Hepatocyte (in vitro differentiated cells): ENCODE data around the gene CDADC1. TPM values are rescaled to one million over a fixed set of nuclear protein-coding genes. Genes with fewer than 3 reads are reported as not detected.
A peak's percentile ranks its signal among the peaks of the same experiment; 100 is the strongest.
"Not testable (repeated sequence)": the region's sequence is repeated elsewhere in the genome, so short reads cannot be mapped to it uniquely, and the experiment has no call there.

Experiments
- DNase-seq: peaks from one replicate; pipeline ENCODE4 v3.0.0-alpha.2; 2016; ENCODE audit warnings: low spot score
- H2AFZ ChIP-seq: fragments of 200-600 bp; sonication (generic); 2 replicates; pipeline ENCODE4 v1.6.0; 2016; ENCODE audit warnings: antibody characterized with exemption, mild to moderate bottlenecking
- H3K27ac ChIP-seq: fragments of 200-600 bp; sonication (generic); 2 replicates; pipeline ENCODE4 v1.5.1; 2016; ENCODE audit warnings: mild to moderate bottlenecking
- H3K27me3 ChIP-seq: fragments of 200-600 bp; sonication (generic); 2 replicates; pipeline ENCODE4 v1.6.1; 2016
- H3K36me3 ChIP-seq: fragments of 200-600 bp; sonication (generic); replicated peaks from 2 replicates; pipeline ENCODE4 v1.5.1; 2016; ENCODE audit warnings: low read depth; ENCODE audit not compliant: insufficient read depth
- H3K4me1 ChIP-seq: fragments of 200-600 bp; sonication (generic); 2 replicates; pipeline ENCODE4 v1.5.1; 2016; ENCODE audit warnings: mild to moderate bottlenecking, moderate library complexity; ENCODE audit not compliant: insufficient read depth
- H3K4me2 ChIP-seq: fragments of 200-600 bp; sonication (generic); 2 replicates; pipeline ENCODE4 v1.6.0; 2016
- H3K4me3 ChIP-seq: fragments of 200-600 bp; sonication (generic); 2 replicates; pipeline ENCODE4 v1.5.1; 2016; ENCODE audit warnings: mild to moderate bottlenecking
- H3K79me2 ChIP-seq: fragments of 200-600 bp; sonication (generic); 2 replicates; pipeline ENCODE4 v1.6.0; 2017; ENCODE audit warnings: mild to moderate bottlenecking
- H3K9me2 ChIP-seq: fragments of 200-600 bp; sonication (generic); replicated peaks from 2 replicates; pipeline ENCODE4 v1.6.0; 2017; ENCODE audit warnings: mild to moderate bottlenecking; ENCODE audit not compliant: insufficient read depth
- H3K9me3 ChIP-seq: fragments of 200-600 bp; sonication (generic); 2 replicates; pipeline ENCODE4 v1.5.1; 2016; ENCODE audit warnings: low read depth, mild to moderate bottlenecking
- H4K20me1 ChIP-seq: fragments of 200-600 bp; sonication (generic); 2 replicates; pipeline ENCODE4 v1.6.0; 2016; ENCODE audit warnings: mild to moderate bottlenecking; ENCODE audit not compliant: insufficient read depth, poor library complexity, severe bottlenecking
- EZH2 ChIP-seq: fragments of 200-600 bp; sonication (generic); IDR thresholded peaks from 2 replicates; pipeline ENCODE4 v1.6.1; 2016; ENCODE audit warnings: antibody characterized with exemption, mild to moderate bottlenecking, borderline replicate concordance
- EZH2phosphoT487 ChIP-seq: fragments of 200-600 bp; sonication (generic); IDR thresholded peaks from one replicate; pipeline ENCODE4 v1.6.1; 2018; ENCODE audit warnings: antibody characterized with exemption, mild to moderate bottlenecking, low read depth, moderate library complexity; ENCODE audit not compliant: unreplicated experiment, severe bottlenecking
- WGBS: methylation state at CpG from one replicate; pipeline ENCODE4 v1.1.6; 2016; ENCODE audit warnings: low lambda C conversion rate; ENCODE audit errors: missing lambda C conversion rate; 5-methylcytosine and 5-hydroxymethylcytosine counted together
- polyA plus RNA-seq: library from polyadenylated mRNA; unstranded; fragments of >200 nt; fragmentation: Nextera tagmentation; extraction: Ambion mirVana; gene quantifications from 2 replicates; pipeline ENCODE4 v1.2.1, GENCODE V29; 2016
- total RNA-seq: library from RNA; depleted of rRNA; stranded (reverse); fragments of >200 nt; gene quantifications from 2 replicates; pipeline ENCODE4 v1.2.3, GENCODE V29; 2014
- TF ChIP-seq, protein P1 (sequence below): fragments of 200-600 bp; sonication (generic); IDR thresholded peaks from 2 replicates; pipeline ENCODE4 v1.5.1; 2016; ENCODE audit warnings: antibody characterized with exemption, mild to moderate bottlenecking; ENCODE audit not compliant: poor library complexity

Gene CDADC1
- total and polyA plus RNA-seq, 2 experiments from 2014 or later, result 4.0 to 7.3 TPM

- H2AFZ ChIP-seq, result no peak overlapping the region
- WGBS, result 89% methylated on average over 1 of the region's 1 CpG
- no peaks in the 10 kb centered on the region for H3K9me3 ChIP-seq
- H3K4me2 ChIP-seq, result no peak overlapping the region
- no peaks in the 10 kb centered on the region for H3K4me1 ChIP-seq
- DNase-seq, result no peak
- H3K27ac ChIP-seq, result no peak overlapping the region
- H3K27me3 ChIP-seq, result no peaks in the 10 kb centered on the region
- H3K4me3 ChIP-seq, result no peak overlapping the region
- no peaks in the 10 kb centered on the region for H3K9me2 ChIP-seq
- H4K20me1 ChIP-seq, result no peaks in the 10 kb centered on the region
- H3K79me2 ChIP-seq, result no peaks in the 10 kb centered on the region
- no peaks in the 10 kb centered on the region for H3K36me3 ChIP-seq
- TF ChIP-seq, protein P1, sequence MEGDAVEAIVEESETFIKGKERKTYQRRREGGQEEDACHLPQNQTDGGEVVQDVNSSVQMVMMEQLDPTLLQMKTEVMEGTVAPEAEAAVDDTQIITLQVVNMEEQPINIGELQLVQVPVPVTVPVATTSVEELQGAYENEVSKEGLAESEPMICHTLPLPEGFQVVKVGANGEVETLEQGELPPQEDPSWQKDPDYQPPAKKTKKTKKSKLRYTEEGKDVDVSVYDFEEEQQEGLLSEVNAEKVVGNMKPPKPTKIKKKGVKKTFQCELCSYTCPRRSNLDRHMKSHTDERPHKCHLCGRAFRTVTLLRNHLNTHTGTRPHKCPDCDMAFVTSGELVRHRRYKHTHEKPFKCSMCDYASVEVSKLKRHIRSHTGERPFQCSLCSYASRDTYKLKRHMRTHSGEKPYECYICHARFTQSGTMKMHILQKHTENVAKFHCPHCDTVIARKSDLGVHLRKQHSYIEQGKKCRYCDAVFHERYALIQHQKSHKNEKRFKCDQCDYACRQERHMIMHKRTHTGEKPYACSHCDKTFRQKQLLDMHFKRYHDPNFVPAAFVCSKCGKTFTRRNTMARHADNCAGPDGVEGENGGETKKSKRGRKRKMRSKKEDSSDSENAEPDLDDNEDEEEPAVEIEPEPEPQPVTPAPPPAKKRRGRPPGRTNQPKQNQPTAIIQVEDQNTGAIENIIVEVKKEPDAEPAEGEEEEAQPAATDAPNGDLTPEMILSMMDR, result no peak
- TF ChIP-seq EZH2phosphoT487 (no peak), EZH2 (no peak)
Measured at GRCh38 chr13:49287995-49288394, 40.3 kb downstream of the CDADC1 start.

DNA sequence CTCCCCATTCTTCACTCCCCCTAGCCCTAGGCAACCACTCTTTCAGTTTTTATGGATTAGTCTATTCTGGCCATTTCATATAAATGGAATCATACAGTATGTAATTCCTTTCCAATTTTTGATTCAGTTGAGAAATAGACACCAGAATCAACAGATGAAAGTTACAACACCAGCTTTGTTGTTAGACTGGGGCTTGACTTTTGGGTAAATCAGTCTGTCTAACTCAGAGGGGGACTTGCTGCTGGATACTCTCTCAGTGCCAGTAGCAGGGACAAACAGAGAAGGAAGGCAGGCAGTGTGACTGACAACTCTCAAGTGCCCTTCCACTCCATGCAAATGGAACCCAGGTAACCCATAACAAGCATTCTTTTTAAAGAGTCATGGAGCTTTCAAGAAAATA lies 40.7 kb downstream of the CDADC1 start:
- Histone ChIP-seq H3K36me3 (no peaks in the 10 kb centered on the region), H3K4me1 (no peaks in the 10 kb centered on the region), H2AFZ (no peak overlapping the region), H4K20me1 (no peaks in the 10 kb centered on the region), H3K27ac (no peak overlapping the region), H3K4me3 (no peak overlapping the region), H3K27me3 (no peaks in the 10 kb centered on the region), H3K9me2 (no peaks in the 10 kb centered on the region), H3K9me3 (no peaks in the 10 kb centered on the region), H3K79me2 (no peaks in the 10 kb centered on the region), H3K4me2 (no peak overlapping the region)
- no peak for TF ChIP-seq EZH2phosphoT487
- TF ChIP-seq EZH2, result no peak
- TF ChIP-seq, protein P1, result no peak
- DNase-seq, result no peak

- Histone ChIP-seq H3K27ac (peak overlapping the region; percentile 13), H3K9me2 (no peaks in the 10 kb centered on the region), H3K79me2 (no peaks in the 10 kb centered on the region), H2AFZ (no peak overlapping the region), H3K4me2 (no peak overlapping the region), H3K36me3 (no peaks in the 10 kb centered on the region), H4K20me1 (no peaks in the 10 kb centered on the region), H3K27me3 (no peaks in the 10 kb centered on the region), H3K4me3 (no peak overlapping the region), H3K4me1 (no peaks in the 10 kb centered on the region), H3K9me3 (no peaks in the 10 kb centered on the region)
- WGBS, result 49% methylated on average over 6 of the region's 6 CpGs
- DNase-seq, result peak; percentile 74
- TF ChIP-seq EZH2 (no peak), EZH2phosphoT487 (no peak)
- TF ChIP-seq, protein P1, result no peak
Measured at GRCh38 chr13:49292742-49293486, 45.2 kb downstream of the CDADC1 start.

DNA sequence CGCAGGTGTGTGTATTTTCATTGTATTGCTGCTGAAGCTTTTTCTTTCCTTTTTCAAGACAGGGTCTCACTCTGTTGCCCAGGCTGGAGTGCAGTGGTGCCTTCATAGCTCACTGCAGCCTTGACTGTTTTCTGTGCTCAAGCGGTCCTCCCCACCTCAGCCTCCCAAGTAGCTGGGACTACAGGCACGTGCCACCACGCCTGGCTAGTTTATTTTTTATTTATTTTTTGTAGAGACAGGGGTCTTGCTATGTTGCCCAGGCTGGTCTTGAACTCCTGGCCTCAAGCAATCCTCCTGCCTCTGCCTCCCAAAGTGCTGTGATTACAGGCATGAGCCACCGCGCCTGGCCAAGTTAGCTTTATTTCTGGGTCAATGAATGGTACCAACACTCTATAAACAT lies 47.0 kb downstream of the CDADC1 start:
- not testable (repeated sequence) for H3K4me3 ChIP-seq, H2AFZ ChIP-seq, H3K27me3 ChIP-seq, H3K27ac ChIP-seq, H3K4me1 ChIP-seq, H4K20me1 ChIP-seq, H3K79me2 ChIP-seq, DNase-seq, H3K4me2 ChIP-seq, H3K36me3 ChIP-seq, H3K9me2 ChIP-seq, H3K9me3 ChIP-seq
- 98% methylated on average over 6 of the region's 6 CpGs for WGBS
